ENCODE results near the gene UGP2. TPM values are rescaled to one million over a fixed set of nuclear protein-coding genes. Genes with fewer than 3 reads are reported as not detected.
"Not testable (repeated sequence)": the region's sequence is repeated elsewhere in the genome, so short reads cannot be mapped to it uniquely, and the experiment has no call there.

Gene UGP2
- total RNA-seq, result 10 to 100 TPM; 85.9 to 90.8 TPM

- no peaks in the 10 kb centered on the region for H3K36me3 Mint-ChIP-seq
- peak; percentile 85 to 86 for ATAC-seq
- H3K27ac Mint-ChIP-seq, result peak within 1 kb of the TSS; percentile 95 to 98
- peak within 1 kb of the TSS; percentile 99 for H3K4me3 Mint-ChIP-seq
- DNase-seq (ENCODE audit: low spot score), result peak; percentile 92
- peaks cover 23 to 44% of the 10 kb centered on the region in 2 donors for H3K4me1 Mint-ChIP-seq (ENCODE audit: low read depth in 2 of 2)
- H3K9me3 Mint-ChIP-seq, result no peaks in the 10 kb centered on the region
- H3K27me3 Mint-ChIP-seq, result no peaks in the 10 kb centered on the region
Observed at GRCh38 chr2:63841254-63842022, at the start of gene UGP2. UGP2 (plus strand) TSS chr2:63841896; CDS start chr2:63842186, 290 bp downstream.

GRCh38 chr2:63792530-63792929 is 49.2 kb upstream of the UGP2 start:
- peaks cover 0 to 8% of the 10 kb centered on the region in 2 donors for H3K4me1 Mint-ChIP-seq (ENCODE audit: low read depth in 2 of 2)
- DNase-seq (ENCODE audit: low spot score), result no peak
- ATAC-seq, result no peak
- H3K9me3 Mint-ChIP-seq, result no peaks in the 10 kb centered on the region
- H3K4me3 Mint-ChIP-seq, result no peak overlapping the region
- H3K27ac Mint-ChIP-seq, result no peak overlapping the region
- H3K27me3 Mint-ChIP-seq, result peaks cover 0 to 5% of the 10 kb centered on the region in 2 donors
- no peaks in the 10 kb centered on the region for H3K36me3 Mint-ChIP-seq

- no peak overlapping the region for H3K27ac Mint-ChIP-seq
- H3K9me3 Mint-ChIP-seq, result no peaks in the 10 kb centered on the region
- ATAC-seq, result peak in 1 of 2 donors; percentile 41
- no peaks in the 10 kb centered on the region for H3K36me3 Mint-ChIP-seq
- no peak for DNase-seq (ENCODE audit: low spot score)
- H3K4me1 Mint-ChIP-seq (ENCODE audit: low read depth in 2 of 2), result peaks cover 0 to 5% of the 10 kb centered on the region in 2 donors
- no peak overlapping the region for H3K4me3 Mint-ChIP-seq
- no peaks in the 10 kb centered on the region for H3K27me3 Mint-ChIP-seq
Observed at GRCh38 chr2:63796366-63796765, 45.3 kb upstream of the UGP2 start.

- DNase-seq (ENCODE audit: low spot score) (no peak), ATAC-seq (no peak)
- Mint-ChIP-seq H3K36me3 (no peaks in the 10 kb centered on the region), H3K4me1 (ENCODE audit: low read depth in 2 of 2) (peaks cover 0 to 5% of the 10 kb centered on the region in 2 donors), H3K27me3 (no peaks in the 10 kb centered on the region), H3K27ac (no peak overlapping the region), H3K9me3 (no peaks in the 10 kb centered on the region), H3K4me3 (no peak overlapping the region)
Observed at GRCh38 chr2:63796796-63797195, 44.9 kb upstream of the UGP2 start.

- Mint-ChIP-seq H3K36me3 (peaks cover 5% of the 10 kb centered on the region), H3K4me1 (ENCODE audit: low read depth in 2 of 2) (no peaks in the 10 kb centered on the region), H3K27me3 (no peaks in the 10 kb centered on the region), H3K4me3 (no peak overlapping the region), H3K9me3 (no peaks in the 10 kb centered on the region), H3K27ac (no peak overlapping the region)
- no peak for DNase-seq (ENCODE audit: low spot score)
- no peak for ATAC-seq
Observed at GRCh38 chr2:63801455-63801854, 40.2 kb upstream of the UGP2 start.

- Mint-ChIP-seq H3K27ac (no peak overlapping the region), H3K4me3 (no peak overlapping the region), H3K9me3 (no peaks in the 10 kb centered on the region), H3K27me3 (no peaks in the 10 kb centered on the region), H3K36me3 (peaks cover 5% of the 10 kb centered on the region), H3K4me1 (ENCODE audit: low read depth in 2 of 2) (no peaks in the 10 kb centered on the region)
- DNase-seq (ENCODE audit: low spot score), result no peak
- no peak for ATAC-seq
Observed at GRCh38 chr2:63805412-63805811, 36.3 kb upstream of the UGP2 start.

GRCh38 chr2:63808036-63808435 is 33.7 kb upstream of the UGP2 start:
- H3K36me3 Mint-ChIP-seq; H3K27me3 Mint-ChIP-seq; H3K9me3 Mint-ChIP-seq; H3K4me1 Mint-ChIP-seq (ENCODE audit: low read depth in 2 of 2); H3K27ac Mint-ChIP-seq; ATAC-seq; H3K4me3 Mint-ChIP-seq; DNase-seq (ENCODE audit: low spot score): not testable (repeated sequence)

GRCh38 chr2:63808911-63809310 is 32.8 kb upstream of the UGP2 start:
- DNase-seq (ENCODE audit: low spot score); H3K4me3 Mint-ChIP-seq; ATAC-seq; H3K36me3 Mint-ChIP-seq; H3K27me3 Mint-ChIP-seq; H3K27ac Mint-ChIP-seq; H3K4me1 Mint-ChIP-seq (ENCODE audit: low read depth in 2 of 2); H3K9me3 Mint-ChIP-seq: not testable (repeated sequence)

- peaks cover 2% of the 10 kb centered on the region for H3K36me3 Mint-ChIP-seq
- ATAC-seq, result no peak
Observed at GRCh38 chr2:63811063-63811462, 30.6 kb upstream of the UGP2 start.

GRCh38 chr2:63811870-63812269 is 29.8 kb upstream of the UGP2 start:
- not testable (repeated sequence) for H3K27me3 Mint-ChIP-seq; DNase-seq (ENCODE audit: low spot score); H3K4me3 Mint-ChIP-seq; ATAC-seq; H3K36me3 Mint-ChIP-seq; H3K4me1 Mint-ChIP-seq (ENCODE audit: low read depth in 2 of 2); H3K27ac Mint-ChIP-seq; H3K9me3 Mint-ChIP-seq

More at GRCh38 chr2:63811063-63811462, 30.6 kb upstream of the UGP2 start:
- H3K27ac Mint-ChIP-seq, result no peak overlapping the region
- no peak overlapping the region for H3K4me3 Mint-ChIP-seq
- DNase-seq (ENCODE audit: low spot score), result no peak
- no peaks in the 10 kb centered on the region for H3K4me1 Mint-ChIP-seq (ENCODE audit: low read depth in 2 of 2)
- H3K27me3 Mint-ChIP-seq, result no peaks in the 10 kb centered on the region
- no peaks in the 10 kb centered on the region for H3K9me3 Mint-ChIP-seq

GRCh38 chr2:63814114-63814513 is 27.6 kb upstream of the UGP2 start:
- H3K27me3 Mint-ChIP-seq, result no peaks in the 10 kb centered on the region
- no peaks in the 10 kb centered on the region for H3K36me3 Mint-ChIP-seq
- no peak for DNase-seq (ENCODE audit: low spot score)
- no peak overlapping the region for H3K4me3 Mint-ChIP-seq
- H3K27ac Mint-ChIP-seq, result no peak overlapping the region
- no peak for ATAC-seq
- H3K9me3 Mint-ChIP-seq, result no peaks in the 10 kb centered on the region
- H3K4me1 Mint-ChIP-seq (ENCODE audit: low read depth in 2 of 2), result no peaks in the 10 kb centered on the region

- H3K36me3 Mint-ChIP-seq, result no peaks in the 10 kb centered on the region
Observed at GRCh38 chr2:63817382-63817781, 24.3 kb upstream of the UGP2 start.

GRCh38 chr2:63818271-63818670 is 23.4 kb upstream of the UGP2 start:
- ATAC-seq (no peak), DNase-seq (ENCODE audit: low spot score) (no peak)
- H3K36me3 Mint-ChIP-seq, result no peaks in the 10 kb centered on the region
- H3K4me1 Mint-ChIP-seq (ENCODE audit: low read depth in 2 of 2), result no peaks in the 10 kb centered on the region
- H3K27me3 Mint-ChIP-seq, result peaks cover 4 to 8% of the 10 kb centered on the region in 2 donors
- H3K9me3 Mint-ChIP-seq, result no peaks in the 10 kb centered on the region
- no peak overlapping the region for H3K27ac Mint-ChIP-seq
- no peak overlapping the region for H3K4me3 Mint-ChIP-seq

More at GRCh38 chr2:63817382-63817781, 24.3 kb upstream of the UGP2 start:
- Mint-ChIP-seq H3K27me3 (peaks cover 4 to 8% of the 10 kb centered on the region in 2 donors), H3K4me1 (ENCODE audit: low read depth in 2 of 2) (no peaks in the 10 kb centered on the region), H3K27ac (no peak overlapping the region), H3K4me3 (no peak overlapping the region), H3K9me3 (no peaks in the 10 kb centered on the region)
- DNase-seq (ENCODE audit: low spot score), result no peak
- no peak for ATAC-seq

GRCh38 chr2:63819256-63819655 is 22.4 kb upstream of the UGP2 start:
- Mint-ChIP-seq H3K27ac (no peak overlapping the region), H3K4me3 (no peak overlapping the region), H3K36me3 (no peaks in the 10 kb centered on the region), H3K4me1 (ENCODE audit: low read depth in 2 of 2) (no peaks in the 10 kb centered on the region), H3K27me3 (peaks cover 9 to 13% of the 10 kb centered on the region in 2 donors), H3K9me3 (no peaks in the 10 kb centered on the region)
- ATAC-seq (no peak), DNase-seq (ENCODE audit: low spot score) (no peak)
